ENCODE data around the gene BFAR. TPM values are rescaled to one million over a fixed set of nuclear protein-coding genes. Genes with fewer than 3 reads are reported as not detected.
"Not testable (repeated sequence)": the region's sequence is repeated elsewhere in the genome, so short reads cannot be mapped to it uniquely, and the experiment has no call there.

BFAR gene, protein sequence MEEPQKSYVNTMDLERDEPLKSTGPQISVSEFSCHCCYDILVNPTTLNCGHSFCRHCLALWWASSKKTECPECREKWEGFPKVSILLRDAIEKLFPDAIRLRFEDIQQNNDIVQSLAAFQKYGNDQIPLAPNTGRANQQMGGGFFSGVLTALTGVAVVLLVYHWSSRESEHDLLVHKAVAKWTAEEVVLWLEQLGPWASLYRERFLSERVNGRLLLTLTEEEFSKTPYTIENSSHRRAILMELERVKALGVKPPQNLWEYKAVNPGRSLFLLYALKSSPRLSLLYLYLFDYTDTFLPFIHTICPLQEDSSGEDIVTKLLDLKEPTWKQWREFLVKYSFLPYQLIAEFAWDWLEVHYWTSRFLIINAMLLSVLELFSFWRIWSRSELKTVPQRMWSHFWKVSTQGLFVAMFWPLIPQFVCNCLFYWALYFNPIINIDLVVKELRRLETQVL
- 53.4 and 68.0 TPM in 2 replicates for total RNA-seq

DNA sequence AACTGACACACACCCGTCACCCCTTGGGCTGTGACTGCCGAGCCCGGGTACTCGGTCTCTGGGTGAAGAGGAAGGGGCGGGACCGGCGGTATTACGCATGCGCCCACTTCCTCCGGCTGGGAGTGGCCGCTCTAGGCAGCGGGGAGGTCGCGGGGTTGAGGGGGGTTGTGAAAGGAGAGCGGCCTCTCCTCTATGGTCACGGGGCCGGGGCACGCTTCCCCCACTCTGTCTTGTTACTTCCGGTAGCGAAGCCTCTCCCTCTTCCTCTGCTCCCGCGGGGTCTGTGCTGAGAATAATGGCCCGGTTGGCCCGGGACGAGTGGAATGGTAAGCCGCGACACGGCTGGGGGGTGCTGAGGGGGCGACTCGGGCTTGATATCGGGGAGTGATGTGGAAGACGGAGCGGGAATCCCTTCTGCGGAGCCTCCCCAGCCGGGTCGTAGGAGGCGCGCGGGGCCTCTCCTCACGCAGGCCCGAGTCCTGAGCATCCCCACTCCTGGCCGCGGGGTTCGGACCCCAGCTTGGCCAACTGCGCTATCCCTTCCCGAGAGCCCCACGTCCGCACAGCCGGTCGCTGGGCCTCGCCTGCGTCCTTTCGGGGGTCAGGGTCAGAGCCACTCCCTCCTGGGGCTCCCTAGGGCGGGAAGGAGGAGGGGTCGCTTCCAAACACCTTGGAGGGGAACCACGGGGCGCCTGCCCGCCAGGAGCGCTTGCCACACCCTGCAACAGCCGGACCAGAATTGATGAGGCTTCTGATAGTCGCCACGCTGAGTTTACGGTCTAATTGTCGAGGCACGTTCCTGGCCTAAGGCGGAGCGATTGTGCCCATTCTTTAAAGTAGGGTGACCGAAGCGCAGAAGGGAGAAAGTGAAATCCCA, at the start of gene BFAR:
BFAR (plus strand) TSS at position 259 of the 877 bp plus-strand sequence. CDS start 11,396 bp downstream, outside the sequence.
- DNase-seq (ENCODE audit: low read depth in 2 of 2), result peak; percentile 97 to 98

GRCh38 chr16:14585287-14585686, 47.5 kb upstream of the BFAR start:
- DNase-seq (ENCODE audit: low read depth in 2 of 2), result no peak

- DNase-seq (ENCODE audit: low read depth in 2 of 2), result no peak
These were observed 46.0 kb upstream of the BFAR start for GRCh38 chr16:14586637-14587305.

DNA sequence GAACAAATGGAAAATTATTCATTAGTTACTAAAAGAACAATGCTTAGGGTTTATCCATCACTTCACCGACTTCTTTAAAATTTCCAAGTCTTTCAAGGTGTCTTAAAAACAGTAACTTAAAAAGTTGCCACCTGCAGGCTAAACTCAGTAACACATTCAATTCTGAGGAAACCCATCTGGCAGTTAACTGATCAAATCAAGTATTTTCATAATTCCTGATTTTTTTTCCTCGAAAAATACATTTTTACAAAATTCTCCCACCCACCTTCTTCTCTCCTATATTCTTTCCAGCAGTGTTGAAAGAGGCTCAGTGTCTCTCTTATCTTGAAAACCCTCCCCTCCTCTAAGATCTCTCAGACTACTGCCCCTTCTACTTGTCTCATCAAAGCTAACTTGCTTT, 32.6 kb upstream of the BFAR start:
- peak; percentile 19 to 47 for DNase-seq (ENCODE audit: low read depth in 2 of 2)

GRCh38 chr16:14602443-14602963, 30.2 kb upstream of the BFAR start:
- no peak for DNase-seq (ENCODE audit: low read depth in 2 of 2)

DNA sequence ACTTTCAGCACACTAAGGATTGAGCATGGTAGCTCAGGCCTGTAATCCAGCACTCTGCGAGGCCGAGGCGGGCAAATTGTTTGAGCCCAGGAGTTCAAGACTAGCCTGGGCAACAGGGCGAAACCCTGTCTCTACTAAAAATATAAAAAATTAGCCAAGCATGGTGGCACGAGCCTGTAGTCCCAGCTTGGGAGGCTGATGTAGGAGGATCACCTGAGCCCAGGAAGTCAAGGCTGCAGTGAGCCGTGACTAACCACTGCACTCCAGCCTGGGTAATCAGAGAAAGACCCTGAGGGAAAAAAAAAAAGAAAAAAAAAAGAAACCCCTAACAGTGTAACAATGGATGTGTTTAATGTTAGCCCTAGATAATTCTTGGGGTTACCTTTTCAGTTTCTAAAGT, 26.6 kb upstream of the BFAR start:
- DNase-seq (ENCODE audit: low read depth in 2 of 2), result no peak

GRCh38 chr16:14608111-14608566, 24.6 kb upstream of the BFAR start:
- no peak for DNase-seq (ENCODE audit: low read depth in 2 of 2)

DNA sequence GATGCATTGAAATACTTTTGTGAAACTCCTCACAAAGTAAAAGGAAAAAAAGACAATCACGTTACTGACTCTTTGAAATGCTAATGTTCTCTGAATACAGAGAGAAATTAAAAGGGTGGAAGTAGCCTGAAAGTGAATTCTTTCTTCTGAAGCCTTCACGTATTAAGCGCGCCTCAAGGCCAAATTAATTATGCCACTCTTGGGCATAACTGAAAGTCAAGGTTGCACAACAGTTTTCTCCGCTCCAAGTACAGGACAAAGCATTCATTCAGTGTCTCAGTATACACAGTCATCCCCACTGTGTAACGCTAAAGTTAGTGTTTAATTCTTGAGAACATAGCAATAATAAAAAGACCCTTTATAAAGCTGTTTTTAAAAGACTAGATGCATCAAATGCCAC, 24.1 kb upstream of the BFAR start:
- no peak for DNase-seq (ENCODE audit: low read depth in 2 of 2)

GRCh38 chr16:14609716-14610115, 23.0 kb upstream of the BFAR start:
- no peak for DNase-seq (ENCODE audit: low read depth in 2 of 2)

DNA sequence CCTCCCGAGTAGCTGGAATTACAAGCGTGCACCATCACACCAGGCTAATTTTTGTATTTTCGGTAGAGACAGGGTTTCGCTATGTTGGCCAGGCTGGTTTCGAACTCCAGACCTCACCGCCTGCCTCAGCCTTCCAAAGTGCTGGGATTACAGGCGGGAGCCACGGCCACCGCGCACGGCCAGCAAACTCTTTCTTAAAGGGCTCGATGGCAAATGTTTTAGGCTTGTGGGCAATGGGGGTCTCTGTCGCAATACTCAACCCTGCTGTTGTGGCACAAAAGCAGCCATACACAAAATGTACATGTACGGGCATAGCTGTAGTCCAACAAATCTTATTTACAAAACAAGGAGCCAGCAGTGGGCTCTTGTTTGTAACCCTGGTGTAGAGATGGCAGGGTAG, 21.1 kb upstream of the BFAR start:
- DNase-seq (ENCODE audit: low read depth in 2 of 2), result no peak

DNA sequence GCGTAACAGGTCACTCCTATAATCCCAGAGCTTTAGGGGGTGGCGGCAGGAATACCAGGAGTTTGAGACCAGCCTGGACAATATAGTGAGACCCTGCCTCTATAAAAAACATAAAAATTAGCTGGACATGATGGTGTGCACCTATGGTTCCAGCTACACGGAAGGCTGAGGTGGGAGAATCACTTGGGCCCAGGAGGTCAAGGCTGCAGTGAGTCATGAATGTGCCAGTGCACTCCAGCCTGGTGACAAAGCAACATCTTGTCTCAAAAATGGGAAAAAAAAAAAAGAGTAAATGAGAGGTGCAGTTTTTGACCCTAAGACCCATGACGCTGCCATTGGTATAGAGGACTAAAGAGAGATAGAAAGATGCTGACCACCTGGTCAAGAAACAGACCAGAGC, 18.8 kb upstream of the BFAR start:
- no peak for DNase-seq (ENCODE audit: low read depth in 2 of 2)

DNA sequence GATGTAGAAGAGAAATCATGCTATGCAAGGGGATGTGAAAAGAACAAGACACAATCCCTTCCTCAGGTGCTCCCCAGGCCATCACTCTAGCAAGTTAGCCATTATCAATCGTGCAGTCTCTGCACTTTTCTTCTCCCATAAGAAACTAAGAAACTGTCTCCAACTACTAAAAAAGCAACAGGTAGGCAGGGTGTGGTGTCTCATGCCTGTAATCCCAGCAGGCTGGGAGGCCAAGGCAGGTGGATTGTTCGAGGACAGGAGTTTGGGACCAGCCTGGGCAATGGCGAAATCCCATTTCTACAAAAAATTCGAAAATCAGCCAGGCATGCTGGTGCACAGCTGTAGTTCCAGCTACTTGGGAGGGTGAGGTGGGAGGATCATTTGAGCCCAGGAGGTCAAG, 16.5 kb upstream of the BFAR start:
- DNase-seq (ENCODE audit: low read depth in 2 of 2), result no peak

GRCh38 chr16:14618566-14618965, 14.2 kb upstream of the BFAR start:
- DNase-seq (ENCODE audit: low read depth in 2 of 2), result no peak

DNA sequence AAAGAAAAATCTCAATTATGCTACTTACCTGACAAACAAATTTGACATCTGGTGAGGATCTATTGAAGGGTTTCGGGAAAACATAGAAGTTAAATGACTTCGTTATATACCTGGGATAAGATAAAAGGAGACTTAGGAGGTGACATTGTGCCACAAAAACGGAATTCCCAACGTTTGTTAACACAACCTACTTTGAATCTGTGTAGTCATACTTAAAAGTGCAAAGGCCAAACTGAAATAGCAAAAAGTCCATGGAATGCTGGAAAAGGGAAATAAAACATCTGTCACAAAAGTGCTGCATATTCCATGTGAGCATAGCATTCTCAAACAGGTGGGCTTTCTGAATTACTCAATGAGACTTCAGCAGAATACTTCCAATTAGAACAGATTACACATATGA, 5.7 kb upstream of the BFAR start:
- DNase-seq (ENCODE audit: low read depth in 2 of 2), result no peak

DNA sequence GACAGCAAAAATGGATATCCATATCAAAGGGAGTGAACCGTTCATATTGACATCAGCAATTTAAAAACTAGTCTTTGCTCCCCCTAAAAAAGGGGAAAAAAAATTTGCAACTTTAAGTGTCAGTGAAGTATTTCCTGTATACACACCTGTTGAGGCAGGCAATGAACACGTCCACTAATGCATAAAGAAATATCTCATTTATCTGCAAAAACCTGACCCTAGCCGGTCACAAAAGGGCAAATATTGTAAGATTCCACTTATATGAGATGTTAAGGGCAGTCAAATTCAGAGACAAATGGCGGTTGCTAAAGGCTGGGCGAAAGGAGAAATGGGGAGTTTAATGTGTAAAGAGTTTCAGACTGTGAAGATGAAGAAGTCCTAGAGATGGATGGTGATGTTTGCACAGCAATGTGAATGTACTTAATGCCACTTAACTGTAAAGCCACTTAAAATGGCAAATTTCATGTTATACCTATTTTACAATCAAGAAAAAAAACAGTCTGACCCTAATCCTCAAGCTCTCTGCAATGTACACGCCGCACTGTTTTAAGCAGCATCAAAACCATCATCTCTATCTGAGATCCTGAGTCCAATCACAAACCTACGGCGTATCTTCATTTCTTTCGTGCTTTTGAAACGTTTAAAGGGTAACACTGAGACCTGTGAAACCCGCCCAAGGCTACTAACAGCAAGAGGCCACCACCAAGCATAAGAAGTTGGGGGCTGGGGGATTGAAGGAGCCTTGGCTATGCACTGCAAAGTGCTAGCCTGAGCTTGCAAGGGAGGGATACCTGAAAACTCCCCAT, 3.7 kb upstream of the BFAR start:
- DNase-seq (ENCODE audit: low read depth in 2 of 2), result no peak

- DNase-seq (ENCODE audit: low read depth in 2 of 2), result peak in 1 of 2 donors; percentile 14
These were observed 3.2 kb upstream of the BFAR start for GRCh38 chr16:14629612-14629918.

DNA sequence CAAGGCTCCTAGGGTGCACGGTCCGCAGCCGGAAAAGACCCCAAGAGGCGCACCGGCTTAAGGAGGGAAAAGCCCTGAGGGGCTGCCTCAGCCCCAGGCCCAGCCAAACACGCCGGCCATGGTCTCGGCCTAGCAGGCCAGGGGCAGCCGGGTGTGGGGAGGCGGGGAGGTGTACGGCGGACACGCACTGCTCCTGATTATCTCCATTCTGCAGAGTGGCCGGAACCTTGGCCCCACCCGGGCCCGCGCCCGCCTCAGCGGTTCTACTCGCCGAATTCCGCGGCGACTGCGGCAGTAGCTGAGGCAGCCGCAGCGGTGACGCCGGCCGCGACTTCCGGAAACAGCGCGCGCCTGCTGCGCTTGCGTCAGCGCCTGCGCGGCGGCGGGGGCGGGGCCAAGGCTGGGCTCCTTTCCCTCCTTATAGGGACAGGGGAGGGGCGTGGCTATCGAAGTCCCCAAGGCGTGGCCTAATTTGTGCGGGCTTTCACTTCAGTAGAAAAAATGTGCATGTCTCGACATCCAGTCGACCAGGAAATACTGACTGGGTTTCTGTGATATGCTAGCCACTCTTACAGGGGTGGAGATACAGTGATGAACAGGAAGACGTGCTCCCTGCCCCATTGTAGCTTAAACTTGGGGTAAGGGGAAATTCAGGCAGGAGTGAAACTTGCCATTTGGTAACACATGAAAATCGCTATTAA, 2.7 kb upstream of the BFAR start, which contains the start of gene PARN:
PARN (minus strand) TSS at position 342 of the 701 bp plus-strand sequence; CDS start at position 207, 135 bp downstream.
- peak; percentile 98 for DNase-seq (ENCODE audit: low read depth in 2 of 2)

GRCh38 chr16:14630620-14631330, 2.0 kb upstream of the BFAR start:
- DNase-seq (ENCODE audit: low read depth in 2 of 2), result not testable (repeated sequence)

DNA sequence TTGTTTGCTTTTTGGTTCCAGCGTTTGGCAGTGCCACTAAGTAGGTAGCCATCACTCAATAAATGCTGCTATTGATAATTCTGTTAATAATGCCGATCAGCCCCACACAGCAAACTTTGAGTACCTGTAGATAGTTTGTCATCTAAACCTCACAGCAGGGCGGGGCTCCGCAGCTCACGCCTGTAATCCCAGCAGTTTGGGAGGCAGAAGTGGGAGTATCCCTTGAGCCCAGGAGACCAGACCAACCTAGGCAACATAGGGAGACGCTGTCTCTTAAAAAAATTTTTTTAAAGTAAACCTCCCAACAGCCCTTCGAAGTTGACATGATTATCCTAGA, 1.6 kb downstream of the BFAR start:
- DNase-seq (ENCODE audit: low read depth in 2 of 2), result no peak

All from lung microvascular endothelial cell (primary cell).